ENCODE data around the gene TP53BP1. TPM values are rescaled to one million over a fixed set of nuclear protein-coding genes. Genes with fewer than 3 reads are reported as not detected.
A peak's percentile ranks its signal among the peaks of the same experiment; 100 is the strongest.

TP53BP1 gene
- polyA plus RNA-seq, 1 donor from 2014 or later, result 98.7 TPM

DNA sequence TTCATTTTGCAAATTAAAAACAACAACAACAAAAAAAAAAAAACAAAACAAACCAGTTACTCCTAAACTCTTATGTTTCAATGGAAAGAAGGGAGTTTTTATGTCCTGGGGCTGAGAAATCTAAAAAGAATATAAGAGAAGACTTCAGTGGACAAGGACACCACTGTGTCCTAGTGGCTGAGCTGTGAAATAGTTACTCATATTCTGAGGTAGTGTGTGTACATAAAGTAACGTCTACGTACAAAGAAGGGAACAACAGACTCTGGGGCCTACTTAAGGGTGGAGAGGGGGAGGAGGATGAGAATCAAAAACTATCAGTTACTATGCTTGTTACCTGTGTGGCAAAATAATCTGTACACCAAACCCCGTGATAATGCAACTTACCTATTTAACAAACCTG, 6.0 kb upstream of the TP53BP1 start:
- no peaks in the 10 kb centered on the region for H3K27me3 ChIP-seq (ENCODE audit: insufficient read depth, low read depth, low read length)
- no peaks in the 10 kb centered on the region for H3K36me3 ChIP-seq (ENCODE audit: insufficient read depth, low read length)
- no peak overlapping the region for H2AFZ ChIP-seq (ENCODE audit: low read depth, low read length)
- H4K20me1 ChIP-seq (ENCODE audit: insufficient read depth), result no peaks in the 10 kb centered on the region
- no peaks in the 10 kb centered on the region for H3K9me2 ChIP-seq (ENCODE audit: insufficient read depth, low read length)
- H3K27ac ChIP-seq (ENCODE audit: low read length), result no peak overlapping the region
- no peak for TF ChIP-seq EP300 (conservative IDR thresholded peaks at IDR 0.05; ENCODE audit: poor library complexity, severe bottlenecking)
- TF ChIP-seq, protein P1, sequence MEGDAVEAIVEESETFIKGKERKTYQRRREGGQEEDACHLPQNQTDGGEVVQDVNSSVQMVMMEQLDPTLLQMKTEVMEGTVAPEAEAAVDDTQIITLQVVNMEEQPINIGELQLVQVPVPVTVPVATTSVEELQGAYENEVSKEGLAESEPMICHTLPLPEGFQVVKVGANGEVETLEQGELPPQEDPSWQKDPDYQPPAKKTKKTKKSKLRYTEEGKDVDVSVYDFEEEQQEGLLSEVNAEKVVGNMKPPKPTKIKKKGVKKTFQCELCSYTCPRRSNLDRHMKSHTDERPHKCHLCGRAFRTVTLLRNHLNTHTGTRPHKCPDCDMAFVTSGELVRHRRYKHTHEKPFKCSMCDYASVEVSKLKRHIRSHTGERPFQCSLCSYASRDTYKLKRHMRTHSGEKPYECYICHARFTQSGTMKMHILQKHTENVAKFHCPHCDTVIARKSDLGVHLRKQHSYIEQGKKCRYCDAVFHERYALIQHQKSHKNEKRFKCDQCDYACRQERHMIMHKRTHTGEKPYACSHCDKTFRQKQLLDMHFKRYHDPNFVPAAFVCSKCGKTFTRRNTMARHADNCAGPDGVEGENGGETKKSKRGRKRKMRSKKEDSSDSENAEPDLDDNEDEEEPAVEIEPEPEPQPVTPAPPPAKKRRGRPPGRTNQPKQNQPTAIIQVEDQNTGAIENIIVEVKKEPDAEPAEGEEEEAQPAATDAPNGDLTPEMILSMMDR (IDR thresholded peaks at IDR 0.05; ENCODE audit: poor library complexity, severe bottlenecking), result no peak
- no peak for TF ChIP-seq POLR2AphosphoS5 (IDR thresholded peaks at IDR 0.05)
- no peak for TF ChIP-seq RAD21 (conservative IDR thresholded peaks at IDR 0.05)
- TF ChIP-seq, protein P2, sequence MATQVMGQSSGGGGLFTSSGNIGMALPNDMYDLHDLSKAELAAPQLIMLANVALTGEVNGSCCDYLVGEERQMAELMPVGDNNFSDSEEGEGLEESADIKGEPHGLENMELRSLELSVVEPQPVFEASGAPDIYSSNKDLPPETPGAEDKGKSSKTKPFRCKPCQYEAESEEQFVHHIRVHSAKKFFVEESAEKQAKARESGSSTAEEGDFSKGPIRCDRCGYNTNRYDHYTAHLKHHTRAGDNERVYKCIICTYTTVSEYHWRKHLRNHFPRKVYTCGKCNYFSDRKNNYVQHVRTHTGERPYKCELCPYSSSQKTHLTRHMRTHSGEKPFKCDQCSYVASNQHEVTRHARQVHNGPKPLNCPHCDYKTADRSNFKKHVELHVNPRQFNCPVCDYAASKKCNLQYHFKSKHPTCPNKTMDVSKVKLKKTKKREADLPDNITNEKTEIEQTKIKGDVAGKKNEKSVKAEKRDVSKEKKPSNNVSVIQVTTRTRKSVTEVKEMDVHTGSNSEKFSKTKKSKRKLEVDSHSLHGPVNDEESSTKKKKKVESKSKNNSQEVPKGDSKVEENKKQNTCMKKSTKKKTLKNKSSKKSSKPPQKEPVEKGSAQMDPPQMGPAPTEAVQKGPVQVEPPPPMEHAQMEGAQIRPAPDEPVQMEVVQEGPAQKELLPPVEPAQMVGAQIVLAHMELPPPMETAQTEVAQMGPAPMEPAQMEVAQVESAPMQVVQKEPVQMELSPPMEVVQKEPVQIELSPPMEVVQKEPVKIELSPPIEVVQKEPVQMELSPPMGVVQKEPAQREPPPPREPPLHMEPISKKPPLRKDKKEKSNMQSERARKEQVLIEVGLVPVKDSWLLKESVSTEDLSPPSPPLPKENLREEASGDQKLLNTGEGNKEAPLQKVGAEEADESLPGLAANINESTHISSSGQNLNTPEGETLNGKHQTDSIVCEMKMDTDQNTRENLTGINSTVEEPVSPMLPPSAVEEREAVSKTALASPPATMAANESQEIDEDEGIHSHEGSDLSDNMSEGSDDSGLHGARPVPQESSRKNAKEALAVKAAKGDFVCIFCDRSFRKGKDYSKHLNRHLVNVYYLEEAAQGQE (IDR thresholded peaks at IDR 0.05; ENCODE audit: borderline replicate concordance), result no peak
- no peak for TF ChIP-seq SMC3 (conservative IDR thresholded peaks at IDR 0.05; ENCODE audit: poor library complexity)
- TF ChIP-seq EZH2 (IDR thresholded peaks at IDR 0.05; ENCODE audit: borderline replicate concordance, insufficient read depth, low read length, poor library complexity, severe bottlenecking), result no peak
- no peak for TF ChIP-seq TAF1 (IDR thresholded peaks at IDR 0.05; ENCODE audit: low read depth)
- no peak for TF ChIP-seq MXI1 (conservative IDR thresholded peaks at IDR 0.05; ENCODE audit: poor library complexity, severe bottlenecking)
- H3K9me3 ChIP-seq (ENCODE audit: low read length), result no peaks in the 10 kb centered on the region
- no peak overlapping the region for H3K4me2 ChIP-seq (ENCODE audit: low read length)
- no peak overlapping the region for H3K9ac ChIP-seq (ENCODE audit: low read length)
- H3K4me3 ChIP-seq (ENCODE audit: low read length), result no peak overlapping the region
- H3K79me2 ChIP-seq (replicated peaks; ENCODE audit: insufficient read depth, low read length), result no peaks in the 10 kb centered on the region
- H3F3A ChIP-seq (ENCODE audit: insufficient read depth, low read length, poor library complexity, severe bottlenecking), result peaks cover under 1% of the 10 kb centered on the region

DNA sequence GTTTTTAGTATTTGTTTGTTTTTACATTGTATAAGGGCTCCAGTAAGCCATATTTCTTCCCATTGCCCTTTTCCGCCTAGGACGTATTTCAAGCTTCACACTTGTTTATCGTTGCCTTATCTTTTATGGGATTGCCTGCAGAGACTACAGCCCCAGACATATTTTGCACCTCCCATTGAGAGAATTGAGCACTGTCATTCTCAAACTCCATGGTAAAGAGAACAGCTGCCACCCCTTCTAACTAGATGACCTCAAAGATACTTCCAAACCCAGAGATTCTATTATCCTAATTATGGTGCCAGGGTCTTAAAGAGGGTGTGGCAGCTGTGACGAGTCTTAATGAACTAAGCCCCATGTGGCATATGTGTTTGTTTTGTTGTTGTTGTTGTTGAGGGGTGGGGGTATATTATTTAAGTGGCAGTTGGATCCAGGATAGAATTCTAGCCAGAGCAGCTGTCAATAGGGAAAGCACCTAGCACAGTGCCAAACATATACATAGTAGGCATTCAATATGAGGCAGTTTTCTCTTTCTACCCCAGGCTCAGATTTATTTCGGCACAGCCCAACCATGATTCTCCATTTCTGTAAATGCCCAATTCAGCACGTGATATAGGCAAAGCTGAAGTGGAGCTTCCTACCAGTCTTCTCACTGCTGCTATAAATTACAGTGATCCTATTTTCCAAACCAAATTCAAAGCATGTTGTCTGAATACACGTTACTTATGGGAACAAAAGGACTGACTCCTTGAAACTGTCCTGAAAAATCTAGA, 932 bp upstream of the TP53BP1 start:
- H4K20me1 ChIP-seq (ENCODE audit: insufficient read depth), result no peaks in the 10 kb centered on the region
- H2AFZ ChIP-seq (ENCODE audit: low read depth, low read length), result peak overlapping the region; percentile 94
- no peaks in the 10 kb centered on the region for H3K9me2 ChIP-seq (ENCODE audit: insufficient read depth, low read length)
- peaks cover 6% of the 10 kb centered on the region for H3K36me3 ChIP-seq (ENCODE audit: insufficient read depth, low read length)
- H3K27me3 ChIP-seq (ENCODE audit: insufficient read depth, low read depth, low read length), result no peaks in the 10 kb centered on the region
- peaks cover 37% of the 10 kb centered on the region for H3K79me2 ChIP-seq (replicated peaks; ENCODE audit: insufficient read depth, low read length)
- peak overlapping the region; percentile 74 for H3K4me3 ChIP-seq (ENCODE audit: low read length)
- peak overlapping the region; percentile 99 for H3K27ac ChIP-seq (ENCODE audit: low read length)
- no peaks in the 10 kb centered on the region for H3K9me3 ChIP-seq (ENCODE audit: low read length)
- H3F3A ChIP-seq (ENCODE audit: insufficient read depth, low read length, poor library complexity, severe bottlenecking), result peaks cover 10% of the 10 kb centered on the region
- H3K4me2 ChIP-seq (ENCODE audit: low read length), result peak overlapping the region; percentile 98
- no peak for TF ChIP-seq EP300 (conservative IDR thresholded peaks at IDR 0.05; ENCODE audit: poor library complexity, severe bottlenecking)
- no peak for TF ChIP-seq SMC3 (conservative IDR thresholded peaks at IDR 0.05; ENCODE audit: poor library complexity)
- TF ChIP-seq, protein P2 (IDR thresholded peaks at IDR 0.05; ENCODE audit: borderline replicate concordance), result no peak
- TF ChIP-seq MXI1 (conservative IDR thresholded peaks at IDR 0.05; ENCODE audit: poor library complexity, severe bottlenecking), result no peak
- peak overlapping the region; percentile 95 for H3K9ac ChIP-seq (ENCODE audit: low read length)

All from neural cell (in vitro differentiated cells).